ENCODE data around the gene PRLHR.
A peak's percentile ranks its signal among the peaks of the same experiment; 100 is the strongest.
"Not testable (repeated sequence)": the region's sequence is repeated elsewhere in the genome, so short reads cannot be mapped to it uniquely, and the experiment has no call there.

PRLHR gene

GRCh38 chr10:118595598-118596425, at the start of gene PRLHR:
PRLHR (minus strand) TSS chr10:118595648; CDS start chr10:118595244, 404 bp downstream.
- DNase-seq (ENCODE audit: low read depth in 3 of 3), result no peak

GRCh38 chr10:118642228-118642627, 46.8 kb upstream of the PRLHR start:
- DNase-seq (ENCODE audit: low read depth in 3 of 3), result no peak

- DNase-seq (ENCODE audit: low read depth in 3 of 3), result no peak
These were observed 43.2 kb upstream of the PRLHR start for GRCh38 chr10:118638680-118639079.

- no peak for DNase-seq (ENCODE audit: low read depth in 3 of 3)
These were observed 40.4 kb upstream of the PRLHR start for GRCh38 chr10:118635674-118636402.

GRCh38 chr10:118633786-118634185, 38.3 kb upstream of the PRLHR start:
- no peak for DNase-seq (ENCODE audit: low read depth in 3 of 3)

- DNase-seq (ENCODE audit: low read depth in 3 of 3), result no peak
These were observed 33.8 kb upstream of the PRLHR start for GRCh38 chr10:118629211-118629610.

GRCh38 chr10:118628397-118628796, 32.9 kb upstream of the PRLHR start:
- no peak for DNase-seq (ENCODE audit: low read depth in 3 of 3)

GRCh38 chr10:118626953-118627352, 31.5 kb upstream of the PRLHR start:
- DNase-seq (ENCODE audit: low read depth in 3 of 3), result no peak

GRCh38 chr10:118625504-118625903, 30.1 kb upstream of the PRLHR start:
- DNase-seq (ENCODE audit: low read depth in 3 of 3), result no peak

- no peak for DNase-seq (ENCODE audit: low read depth in 3 of 3)
These were observed 29.3 kb upstream of the PRLHR start for GRCh38 chr10:118624747-118625146.

GRCh38 chr10:118621304-118621942, 26.0 kb upstream of the PRLHR start:
- DNase-seq (ENCODE audit: low read depth in 3 of 3), result peak in 1 of 3 experiments; percentile 12

- not testable (repeated sequence) for DNase-seq (ENCODE audit: low read depth in 3 of 3)
These were observed 18.4 kb upstream of the PRLHR start for GRCh38 chr10:118613863-118614262.

- DNase-seq (ENCODE audit: low read depth in 3 of 3), result no peak
These were observed 15.1 kb upstream of the PRLHR start for GRCh38 chr10:118610577-118610976.

- DNase-seq (ENCODE audit: low read depth in 3 of 3), result no peak
These were observed 12.4 kb upstream of the PRLHR start for GRCh38 chr10:118607768-118608354.

- no peak for DNase-seq (ENCODE audit: low read depth in 3 of 3)
These were observed 10.2 kb upstream of the PRLHR start for GRCh38 chr10:118605694-118606093.

GRCh38 chr10:118596426-118597124, 1.1 kb upstream of the PRLHR start:
- no peak for DNase-seq (ENCODE audit: low read depth in 3 of 3)

- no peak for DNase-seq (ENCODE audit: low read depth in 3 of 3)
These were observed 406 bp downstream of the PRLHR start for GRCh38 chr10:118595064-118595420.

GRCh38 chr10:118594392-118595063, 920 bp downstream of the PRLHR start:
- peak in 2 of 3 experiments; percentile 13 to 33 for DNase-seq (ENCODE audit: low read depth in 3 of 3)

- no peak for DNase-seq (ENCODE audit: low read depth in 3 of 3)
These were observed 2.6 kb downstream of the PRLHR start for GRCh38 chr10:118592675-118593330.

- no peak for DNase-seq (ENCODE audit: low read depth in 3 of 3)
These were observed 5.1 kb downstream of the PRLHR start for GRCh38 chr10:118590334-118590733.
